22Rv1 (cell line): ENCODE data around the gene CDH22.

Source experiments
- H3K27ac ChIP-seq: fragments of 450-650 bp; 2 replicates; pipeline ENCODE4 v1.5.1; 2017
- ZFX ChIP-seq: fragments of 450-650 bp; IDR thresholded peaks from 2 replicates; pipeline ENCODE4 v1.6.1; 2017; ENCODE audit warnings: antibody characterized with exemption, borderline replicate concordance
- TF ChIP-seq, protein P1 (sequence below): fragments of 450-650 bp; IDR thresholded peaks from 2 replicates; pipeline ENCODE4 v1.5.1; 2017; ENCODE audit warnings: mild to moderate bottlenecking

CDH22 gene

DNA sequence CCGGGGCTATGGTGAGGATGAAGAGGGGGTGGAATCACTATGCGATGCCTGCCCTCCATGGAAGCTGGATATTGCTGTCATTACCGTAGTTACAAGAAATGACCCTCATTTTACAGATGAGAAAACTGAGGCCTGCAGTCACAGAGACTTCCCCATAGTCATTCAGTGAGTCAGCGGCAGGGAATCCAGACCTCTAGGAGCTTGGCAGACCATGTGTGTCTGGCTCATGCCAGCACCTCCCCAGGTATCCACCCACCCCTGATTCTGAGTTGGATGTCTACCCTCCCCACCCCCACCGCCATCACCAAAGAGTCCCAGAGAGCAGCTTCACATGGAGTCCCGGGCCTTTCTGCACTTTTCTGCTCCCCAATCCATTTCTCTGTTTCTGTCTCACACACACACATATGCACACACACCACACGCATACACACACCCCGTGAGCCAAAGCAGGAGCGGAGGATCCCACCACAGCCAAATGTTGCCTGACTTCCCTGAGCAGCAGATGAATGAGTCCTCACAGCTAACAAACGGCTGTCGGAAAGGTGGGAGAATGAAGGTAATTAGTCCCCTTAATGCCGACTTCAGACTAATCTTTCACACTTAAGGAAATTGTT, 24.8 kb downstream of the CDH22 start:
- TF ChIP-seq, protein P1, sequence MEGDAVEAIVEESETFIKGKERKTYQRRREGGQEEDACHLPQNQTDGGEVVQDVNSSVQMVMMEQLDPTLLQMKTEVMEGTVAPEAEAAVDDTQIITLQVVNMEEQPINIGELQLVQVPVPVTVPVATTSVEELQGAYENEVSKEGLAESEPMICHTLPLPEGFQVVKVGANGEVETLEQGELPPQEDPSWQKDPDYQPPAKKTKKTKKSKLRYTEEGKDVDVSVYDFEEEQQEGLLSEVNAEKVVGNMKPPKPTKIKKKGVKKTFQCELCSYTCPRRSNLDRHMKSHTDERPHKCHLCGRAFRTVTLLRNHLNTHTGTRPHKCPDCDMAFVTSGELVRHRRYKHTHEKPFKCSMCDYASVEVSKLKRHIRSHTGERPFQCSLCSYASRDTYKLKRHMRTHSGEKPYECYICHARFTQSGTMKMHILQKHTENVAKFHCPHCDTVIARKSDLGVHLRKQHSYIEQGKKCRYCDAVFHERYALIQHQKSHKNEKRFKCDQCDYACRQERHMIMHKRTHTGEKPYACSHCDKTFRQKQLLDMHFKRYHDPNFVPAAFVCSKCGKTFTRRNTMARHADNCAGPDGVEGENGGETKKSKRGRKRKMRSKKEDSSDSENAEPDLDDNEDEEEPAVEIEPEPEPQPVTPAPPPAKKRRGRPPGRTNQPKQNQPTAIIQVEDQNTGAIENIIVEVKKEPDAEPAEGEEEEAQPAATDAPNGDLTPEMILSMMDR: no peak
- TF ChIP-seq ZFX: no peak

DNA sequence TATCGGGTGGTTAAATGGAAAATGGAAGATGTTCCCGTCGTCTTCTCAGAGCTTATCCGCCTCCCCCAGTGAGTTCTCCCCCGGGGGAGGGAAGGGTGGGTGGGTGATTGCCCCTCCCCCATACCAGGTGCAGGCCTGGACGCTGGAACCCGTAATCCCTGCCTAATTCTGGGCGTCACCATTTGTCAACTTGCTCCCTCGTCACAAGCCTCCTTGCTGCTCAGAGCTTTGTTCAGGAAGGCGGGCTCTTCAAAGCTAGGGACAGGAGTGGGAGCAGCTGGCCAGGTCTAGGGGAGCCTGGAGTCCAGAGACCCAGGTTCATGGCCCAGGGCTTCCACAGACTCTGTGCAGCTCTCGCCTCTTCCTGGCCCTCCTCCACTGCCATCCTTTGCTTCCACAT, 25.6 kb downstream of the CDH22 start:
- no peak overlapping the region for H3K27ac ChIP-seq
- TF ChIP-seq, protein P1: no peak
- no peak for TF ChIP-seq ZFX

More for the DNA sequence above, 24.8 kb downstream of the CDH22 start:
- no peak overlapping the region for H3K27ac ChIP-seq

DNA sequence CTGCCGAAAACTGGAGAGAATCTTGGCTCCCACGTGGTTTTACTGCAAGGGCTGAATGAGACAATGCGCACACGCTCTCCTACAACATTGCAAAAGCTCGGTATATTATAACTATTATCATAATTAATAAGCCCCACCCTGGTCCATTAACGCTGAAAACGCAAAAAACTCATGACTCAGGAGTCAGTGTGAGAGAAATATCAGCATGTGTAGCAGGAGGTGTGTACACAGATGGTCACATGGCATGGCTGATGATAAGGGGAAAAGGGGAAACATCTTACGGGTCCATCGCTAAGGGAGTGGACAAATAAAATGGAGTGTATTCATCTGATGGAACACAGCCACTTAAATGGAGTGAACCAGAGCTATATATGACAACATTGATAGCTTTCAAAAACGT, 29.2 kb downstream of the CDH22 start:
- TF ChIP-seq, protein P1: no peak
- no peak for TF ChIP-seq ZFX
- no peak overlapping the region for H3K27ac ChIP-seq

DNA sequence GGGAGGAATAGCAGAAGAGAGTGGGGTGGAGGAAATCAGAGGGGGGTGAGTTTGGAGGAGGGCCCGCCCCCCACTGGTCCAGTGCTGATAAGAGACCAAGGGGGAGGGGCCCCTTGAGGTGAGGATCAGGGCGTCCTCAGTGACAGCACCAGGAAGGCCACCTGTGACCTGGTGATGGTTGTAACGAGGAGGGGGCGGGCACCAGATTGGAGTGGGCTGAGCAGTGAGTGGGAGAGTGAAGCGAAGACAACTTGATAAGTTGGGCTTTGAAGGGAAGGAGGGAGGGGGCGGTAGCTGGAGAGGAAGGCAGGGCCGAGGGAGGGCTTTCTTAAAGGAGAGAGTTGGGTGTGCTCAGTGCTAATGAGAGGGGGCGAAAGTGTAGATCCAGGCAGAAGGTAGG, 30.7 kb downstream of the CDH22 start:
- no peak overlapping the region for H3K27ac ChIP-seq
- no peak for TF ChIP-seq ZFX
- TF ChIP-seq, protein P1: no peak

DNA sequence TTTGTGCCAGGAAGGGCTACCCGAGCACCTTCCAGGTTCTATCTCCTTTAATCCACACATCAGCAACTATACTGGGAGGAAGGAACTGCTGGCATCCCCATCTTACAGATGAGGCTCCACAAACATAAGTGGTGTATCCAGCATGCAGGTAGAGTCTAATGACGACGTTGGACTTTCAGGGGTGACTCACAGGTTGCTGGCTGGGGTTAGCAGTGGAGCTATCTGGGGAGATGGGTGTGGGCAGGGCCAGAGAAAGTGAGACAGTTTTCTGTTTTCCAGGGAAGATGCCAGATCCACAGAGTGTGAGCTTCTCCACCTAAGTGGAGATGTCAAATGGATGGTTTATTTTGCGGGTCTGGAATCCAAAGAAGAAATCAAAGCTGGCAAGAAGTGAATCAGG, 31.8 kb downstream of the CDH22 start:
- no peak for TF ChIP-seq ZFX
- TF ChIP-seq, protein P1: no peak
- no peak overlapping the region for H3K27ac ChIP-seq

DNA sequence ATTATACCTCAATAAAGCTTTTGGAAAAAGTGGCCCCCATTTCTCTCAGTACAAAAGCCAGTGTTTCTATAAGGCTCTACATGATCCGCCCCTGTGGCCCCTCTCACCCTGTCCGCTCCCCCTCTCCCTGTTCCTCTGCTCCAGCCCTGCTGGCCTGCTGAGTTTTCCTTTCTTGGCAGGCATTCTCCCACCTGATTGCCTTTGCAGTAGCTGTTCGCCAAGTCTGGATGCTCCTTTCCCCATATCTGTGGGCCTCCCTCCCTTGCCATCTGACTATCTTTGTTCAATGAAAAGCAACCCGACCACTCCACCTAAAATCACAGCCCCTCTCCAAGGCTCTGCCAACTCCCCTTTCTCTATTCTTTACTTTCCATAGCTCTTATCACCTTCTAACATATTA, 33.2 kb downstream of the CDH22 start:
- TF ChIP-seq ZFX: no peak
- TF ChIP-seq, protein P1: no peak
- H3K27ac ChIP-seq: no peak overlapping the region

DNA sequence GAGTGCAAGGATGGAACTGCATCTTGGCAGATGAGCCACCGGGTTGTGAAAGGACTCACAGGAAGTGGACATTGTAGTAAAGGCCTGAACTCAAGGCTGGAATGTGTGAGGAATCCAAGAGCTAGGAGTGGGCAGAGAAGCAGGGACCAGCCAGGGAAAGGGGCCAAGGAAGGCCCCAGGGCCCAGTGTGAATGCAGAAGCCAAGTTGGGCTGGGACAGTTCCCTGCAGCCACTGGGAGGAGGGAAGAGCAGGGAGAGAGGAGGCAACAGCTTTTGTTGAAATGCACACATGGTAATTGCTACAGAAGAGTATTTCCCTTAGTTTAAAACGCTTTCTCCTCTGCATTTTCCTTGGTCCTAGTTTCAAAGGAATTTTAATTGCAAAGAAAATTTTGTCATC, 34.6 kb downstream of the CDH22 start:
- no peak overlapping the region for H3K27ac ChIP-seq
- TF ChIP-seq, protein P1: no peak
- TF ChIP-seq ZFX: no peak
